Aorta (tissue), 5 donors: Measurements from ENCODE around the gene PTPRU. TPM values are rescaled to one million over a fixed set of nuclear protein-coding genes. Genes with fewer than 3 reads are reported as not detected.

ENCODE experiments used
- ATAC-seq: fragments of 200-7000 bp; cut with Tn5 transposase; one replicate; pipeline ENCODE4 v1.9.1; 2022; ENCODE audit warnings: moderate library complexity; ENCODE audit not compliant: low FRiP score
- DNase-seq, 2 donors: peaks; one replicate each; pipeline ENCODE4 v3.0.0-alpha.2; 2020
- H3K27ac ChIP-seq, 2 donors: one replicate each; pipeline ENCODE4 v1.5.1; 2013; ENCODE audit warnings: low read length in 2 of 2, mild to moderate bottlenecking in 2 of 2, moderate library complexity in 2 of 2, control low read depth in 1 of 2, inconsistent platforms in 1 of 2, low read depth in 1 of 2
- H3K27me3 ChIP-seq, 2 donors: one replicate each; pipeline ENCODE4 v1.6.1; 2013; ENCODE audit warnings: control low read depth in 1 of 2, low read length in 1 of 2, mild to moderate bottlenecking in 1 of 2, moderate library complexity in 1 of 2; ENCODE audit not compliant: insufficient read depth in 2 of 2, control insufficient read depth in 1 of 2
- H3K36me3 ChIP-seq, 2 donors: one replicate each; pipeline ENCODE4 v1.6.1; 2013; ENCODE audit warnings: control low read depth in 1 of 2, low read length in 1 of 2, mild to moderate bottlenecking in 1 of 2; ENCODE audit not compliant: insufficient read depth in 2 of 2, control insufficient read depth in 1 of 2
- H3K4me1 ChIP-seq, 2 donors: one replicate each; pipeline ENCODE4 v1.6.1; 2013; ENCODE audit warnings: low read length in 2 of 2, control low read depth in 1 of 2, mild to moderate bottlenecking in 1 of 2, moderate library complexity in 1 of 2; ENCODE audit not compliant: insufficient read depth in 2 of 2, control insufficient read depth in 1 of 2
- H3K4me3 ChIP-seq, 2 donors: one replicate each; pipeline ENCODE4 v1.5.1; 2013; ENCODE audit warnings: low read length in 2 of 2, control low read depth in 1 of 2, mild to moderate bottlenecking in 1 of 2
- H3K9me3 ChIP-seq: one replicate; pipeline ENCODE4 v1.6.1; 2013; ENCODE audit warnings: mild to moderate bottlenecking, low read length; ENCODE audit not compliant: control insufficient read depth
- WGBS, 2 donors: extraction: QIAGEN DNeasy Blood & Tissue Kit; methylation state at CpG; one replicate each; pipeline ENCODE4 v1.1.7; 2013; 5-methylcytosine and 5-hydroxymethylcytosine counted together
- intact Hi-C, 2 donors: fragments of 100-400 bp; cut with DNase I; formaldehyde crosslinking; loops; one replicate each; pipeline versions ENCODE4 v1.14.2 to v1.15.0; 2022
- polyA plus RNA-seq, 2 donors: library from polyadenylated mRNA; stranded (reverse); fragments of 200-250 nt; gene quantifications; one replicate each; pipeline ENCODE4 v1.2.3, GENCODE V29; 2013
- total RNA-seq, 2 donors: library from RNA; stranded (reverse); fragmentation: NEBNext Ultra II Directional; extraction: Animal tissue kit (Norgen Biotek cat#: 25700); gene quantifications; one replicate each; pipeline ENCODE4 v1.2.1, GENCODE V29; 2021
- donor health status: healthy with polysubstance abuse.
- donor health status: Bipolar disorder and iron deficiency.
- donor health status: DM: no; HTN: no; CAD: no.
- donor health status: DM: no; HTN: no; CAD: no.
- donor health status: DM: yes; HTN: yes; CAD: no.

PTPRU gene
- total and polyA plus RNA-seq, 4 donors = 8.1 to 35.3 (median 13.2) TPM

DNA sequence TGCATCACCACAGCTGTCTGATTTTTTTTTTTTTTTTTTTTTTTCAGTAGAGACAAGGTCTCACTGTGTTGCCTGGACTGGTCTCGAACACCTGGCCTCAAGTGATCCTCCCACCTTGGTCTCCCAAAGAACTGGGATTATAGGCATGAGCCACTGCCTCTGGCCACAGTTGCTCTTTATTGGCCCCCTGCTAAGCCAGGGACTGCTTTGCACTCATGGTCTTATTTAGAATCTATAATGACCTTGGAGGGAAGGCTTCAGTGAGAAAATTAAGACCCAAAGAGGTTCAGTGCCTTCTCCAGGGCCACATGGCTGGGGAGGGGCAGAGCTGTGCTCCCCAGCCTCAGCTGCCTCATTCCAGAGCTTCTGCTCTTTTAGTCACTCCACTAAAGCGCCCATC is 84.9 kb downstream of the PTPRU start:
- H3K27ac ChIP-seq = no peak overlapping the region
- intact Hi-C loops = no loop called here
- no peaks in the 10 kb centered on the region for H3K9me3 ChIP-seq
- DNase-seq (no peak), ATAC-seq (no peak)
- H3K4me3 ChIP-seq = no peak overlapping the region
- H3K36me3 ChIP-seq = peaks cover 0 to 5% of the 10 kb centered on the region in 2 donors
- WGBS, 2 donors = 88 to 96% methylated on average over 2 of the region's 2 CpGs
- no peaks in the 10 kb centered on the region for H3K4me1 ChIP-seq
- H3K27me3 ChIP-seq = no peaks in the 10 kb centered on the region

DNA sequence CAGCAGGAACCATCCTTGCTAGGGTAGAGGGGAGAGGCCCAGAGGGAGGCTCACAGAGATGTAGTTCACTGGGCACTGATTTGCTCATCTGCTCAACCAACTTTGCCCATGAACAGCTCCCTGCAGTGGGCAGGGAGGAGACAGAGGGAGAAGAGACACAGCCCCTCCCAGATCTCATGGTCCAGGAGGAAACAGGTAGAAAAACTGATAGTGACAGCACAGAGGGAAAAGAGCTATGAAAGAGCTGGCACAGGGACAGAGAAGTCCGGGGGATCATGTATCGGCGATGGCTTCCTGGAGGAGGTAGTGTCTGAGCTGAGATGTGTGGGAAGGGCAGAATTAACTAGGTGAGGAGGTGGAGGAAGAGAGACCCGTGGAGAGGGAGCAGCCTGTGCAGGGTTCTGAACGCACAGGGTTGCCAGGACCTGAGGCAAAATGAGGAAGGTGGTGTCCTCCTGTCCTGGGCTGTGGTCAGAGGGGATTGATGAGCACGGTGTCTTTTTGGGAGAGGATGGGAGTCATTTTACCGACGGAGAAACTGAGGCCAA is 85.9 kb downstream of the PTPRU start:
- no peaks in the 10 kb centered on the region for H3K27me3 ChIP-seq
- ATAC-seq = no peak
- no peak overlapping the region for H3K27ac ChIP-seq
- no peak for DNase-seq
- no peaks in the 10 kb centered on the region for H3K9me3 ChIP-seq
- peaks cover 0 to 5% of the 10 kb centered on the region in 2 donors for H3K36me3 ChIP-seq
- intact Hi-C loops = no loop called here
- no peaks in the 10 kb centered on the region for H3K4me1 ChIP-seq
- 82 to 91% methylated on average over 8 of the region's 8 CpGs for WGBS, 2 donors
- no peak overlapping the region for H3K4me3 ChIP-seq

DNA sequence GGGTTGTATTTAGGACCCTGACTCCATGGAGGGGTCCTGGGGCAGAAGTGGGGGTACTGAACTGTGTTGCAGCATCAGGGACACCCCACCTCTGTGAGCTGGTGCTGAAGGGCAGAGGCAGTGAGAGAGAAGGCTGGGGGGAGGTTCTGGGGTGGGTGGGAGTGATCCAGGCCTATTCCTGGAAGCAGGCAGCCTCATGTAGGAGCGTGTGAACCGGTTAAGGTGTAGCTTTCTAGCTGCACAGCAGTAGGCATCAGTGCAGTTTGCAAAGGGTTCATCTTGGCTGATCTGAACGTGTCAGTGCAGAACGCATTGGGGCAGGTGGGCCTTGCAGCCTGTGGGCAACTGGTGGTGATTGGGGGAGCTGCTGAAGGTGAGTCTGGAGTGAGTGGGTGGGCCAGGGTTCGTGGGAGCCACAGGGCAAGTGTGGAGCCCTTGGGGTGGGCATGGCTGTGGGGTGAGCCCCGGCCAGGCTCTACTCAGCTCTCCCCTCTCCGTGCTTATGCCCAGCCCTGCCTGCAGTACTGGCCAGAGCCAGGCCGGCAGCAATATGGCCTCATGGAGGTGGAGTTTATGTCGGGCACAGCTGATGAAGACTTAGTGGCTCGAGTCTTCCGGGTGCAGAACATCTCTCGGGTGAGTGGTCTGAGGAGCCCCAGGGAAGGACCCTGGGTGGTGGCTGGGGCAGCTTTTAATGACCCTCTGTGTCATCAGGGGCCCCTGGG is 86.7 kb downstream of the PTPRU start:
- no peaks in the 10 kb centered on the region for H3K4me1 ChIP-seq
- no peaks in the 10 kb centered on the region for H3K9me3 ChIP-seq
- H3K4me3 ChIP-seq = no peak overlapping the region
- 82 to 83% methylated on average over 12 of the region's 12 CpGs for WGBS, 2 donors
- no peak overlapping the region for H3K27ac ChIP-seq
- no peaks in the 10 kb centered on the region for H3K27me3 ChIP-seq
- DNase-seq = no peak
- H3K36me3 ChIP-seq = peaks cover 0 to 4% of the 10 kb centered on the region in 2 donors
- intact Hi-C loops = no loop called here
- ATAC-seq = no peak

DNA sequence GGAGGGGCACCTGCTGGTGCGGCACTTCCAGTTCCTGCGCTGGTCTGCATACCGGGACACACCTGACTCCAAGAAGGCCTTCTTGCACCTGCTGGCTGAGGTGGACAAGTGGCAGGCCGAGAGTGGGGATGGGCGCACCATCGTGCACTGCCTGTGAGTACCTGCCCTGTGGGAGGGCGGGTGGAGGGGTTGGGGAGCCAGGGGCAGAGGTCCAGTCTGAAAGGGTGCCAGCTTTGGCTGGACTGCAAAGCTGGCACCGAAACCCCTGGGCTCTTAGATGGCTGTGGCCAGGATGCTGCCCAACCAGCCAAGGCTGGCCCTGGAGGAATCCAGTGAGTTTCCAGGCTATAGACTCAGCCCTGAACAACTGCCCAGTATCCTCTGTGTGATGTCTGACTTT is 87.3 kb downstream of the PTPRU start:
- no peak overlapping the region for H3K27ac ChIP-seq
- peaks cover 0 to 4% of the 10 kb centered on the region in 2 donors for H3K36me3 ChIP-seq
- no peaks in the 10 kb centered on the region for H3K4me1 ChIP-seq
- intact Hi-C loops = no loop called here
- no peak for DNase-seq
- WGBS, 2 donors = 41 to 44% methylated on average over 8 of the region's 8 CpGs
- no peaks in the 10 kb centered on the region for H3K27me3 ChIP-seq
- no peak overlapping the region for H3K4me3 ChIP-seq
- H3K9me3 ChIP-seq = no peaks in the 10 kb centered on the region
- ATAC-seq = no peak

DNA sequence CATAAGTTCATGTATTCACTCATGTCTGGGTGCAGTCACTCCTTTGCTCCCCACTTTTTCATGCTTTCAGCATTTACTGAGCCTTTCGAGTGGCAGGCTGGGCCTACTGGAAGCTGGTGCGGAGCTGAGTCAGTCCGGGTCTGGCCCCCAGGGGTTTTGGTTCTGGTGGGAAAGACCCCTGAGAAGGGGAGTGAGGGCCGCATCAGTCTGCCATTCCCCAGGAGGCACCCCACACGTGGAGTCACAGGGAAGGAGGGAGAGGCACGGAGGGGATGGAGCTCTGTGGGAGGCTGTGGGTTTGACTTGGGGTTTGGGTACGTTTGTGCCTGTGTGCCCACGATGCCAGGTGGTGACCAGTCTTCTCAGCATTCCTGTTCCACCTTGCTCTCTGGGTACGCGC is 87.9 kb downstream of the PTPRU start:
- H3K27me3 ChIP-seq = no peaks in the 10 kb centered on the region

DNA sequence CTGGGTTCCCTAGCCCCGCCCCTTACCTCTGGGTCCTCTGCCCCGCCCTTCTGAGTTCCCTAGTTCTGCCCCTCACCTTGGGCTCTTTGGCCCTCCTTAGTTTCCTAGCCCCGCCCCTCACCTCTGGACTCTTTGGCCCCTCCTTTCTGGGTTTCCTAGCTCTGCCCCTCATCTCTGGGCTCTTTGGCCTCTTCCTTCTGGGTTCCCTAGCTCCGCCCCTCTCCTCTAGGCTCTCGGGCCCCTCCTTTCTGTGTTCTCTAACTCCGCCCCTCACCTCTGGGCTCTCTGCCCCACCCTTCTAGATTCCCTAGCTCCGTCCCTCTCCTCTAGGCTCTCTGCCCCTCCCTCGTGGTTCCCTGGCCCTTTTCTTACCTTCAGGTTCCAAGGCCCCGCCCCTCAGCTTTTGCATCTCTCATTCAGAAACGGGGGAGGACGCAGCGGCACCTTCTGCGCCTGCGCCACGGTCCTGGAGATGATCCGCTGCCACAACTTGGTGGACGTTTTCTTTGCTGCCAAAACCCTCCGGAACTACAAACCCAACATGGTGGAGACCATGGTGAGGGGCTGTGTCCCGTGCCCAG is 88.5 kb downstream of the PTPRU start:
- Histone ChIP-seq H3K4me1 (no peaks in the 10 kb centered on the region), H3K9me3 (no peaks in the 10 kb centered on the region), H3K27me3 (no peaks in the 10 kb centered on the region), H3K27ac (no peak overlapping the region), H3K4me3 (no peak overlapping the region), H3K36me3 (peaks cover 0 to 4% of the 10 kb centered on the region in 2 donors)
- intact Hi-C loops = no loop called here
- ATAC-seq = no peak
- DNase-seq = no peak
- 79 to 82% methylated on average over 19 of the region's 19 CpGs for WGBS, 2 donors

More for the DNA sequence above, 87.9 kb downstream of the PTPRU start:
- Histone ChIP-seq H3K9me3 (no peaks in the 10 kb centered on the region), H3K4me3 (no peak overlapping the region), H3K27ac (no peak overlapping the region), H3K36me3 (peaks cover 0 to 4% of the 10 kb centered on the region in 2 donors), H3K4me1 (no peaks in the 10 kb centered on the region)
- 81 to 85% methylated on average over 10 of the region's 10 CpGs for WGBS, 2 donors
- intact Hi-C loops = no loop called here
- no peak for ATAC-seq
- no peak for DNase-seq

DNA sequence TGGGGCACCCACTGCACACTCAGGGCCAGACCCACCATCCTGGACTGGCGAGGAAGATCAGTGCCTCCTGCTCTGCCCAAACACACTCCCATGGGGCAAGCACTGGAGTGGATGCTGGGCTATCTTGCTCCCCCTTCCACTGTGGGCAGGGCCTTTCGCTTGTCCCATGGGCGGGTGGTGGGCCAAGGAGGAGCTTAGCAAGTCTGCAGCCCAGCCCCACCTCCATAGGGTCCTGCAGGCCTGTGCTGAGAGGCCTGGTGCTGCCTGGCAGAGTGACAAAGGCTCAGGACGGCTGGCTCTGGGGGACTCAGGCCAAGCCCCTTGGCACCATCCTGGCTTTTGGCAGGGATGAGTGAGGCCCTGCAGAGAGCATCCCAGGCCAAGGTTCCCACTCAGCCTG is 89.4 kb downstream of the PTPRU start:
- intact Hi-C loops = no loop called here
- Histone ChIP-seq H3K36me3 (peaks cover 0 to 2% of the 10 kb centered on the region in 2 donors), H3K4me1 (no peaks in the 10 kb centered on the region), H3K27ac (no peak overlapping the region), H3K4me3 (no peak overlapping the region), H3K27me3 (no peaks in the 10 kb centered on the region), H3K9me3 (no peaks in the 10 kb centered on the region)
- ATAC-seq = no peak
- WGBS, 2 donors = 21 to 28% methylated on average over 4 of the region's 4 CpGs
- DNase-seq = no peak

DNA sequence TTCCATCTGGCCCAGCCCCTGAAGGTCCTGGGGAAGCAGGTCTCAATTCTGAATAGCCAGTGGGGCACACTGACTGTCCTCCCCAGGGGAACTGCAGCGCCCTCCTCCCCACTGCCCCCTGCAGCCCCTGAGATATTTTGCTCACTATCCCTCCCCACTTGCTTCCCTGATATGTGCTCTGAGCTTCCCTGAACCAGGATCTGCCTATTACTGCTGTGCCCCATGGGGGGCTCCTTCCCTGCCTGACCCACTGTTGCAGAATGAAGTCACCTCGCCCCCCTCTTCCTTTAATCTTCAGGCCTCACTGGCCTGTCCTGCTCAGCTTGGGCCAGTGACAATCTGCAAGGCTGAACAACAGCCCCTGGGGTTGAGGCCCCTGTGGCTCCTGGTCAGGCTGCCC is 89.8 kb downstream of the PTPRU start:
- H3K4me1 ChIP-seq = no peaks in the 10 kb centered on the region
- no peaks in the 10 kb centered on the region for H3K27me3 ChIP-seq
- ATAC-seq = no peak
- H3K36me3 ChIP-seq = peaks cover 0 to 2% of the 10 kb centered on the region in 2 donors
- DNase-seq = no peak
- H3K9me3 ChIP-seq = no peaks in the 10 kb centered on the region
- intact Hi-C loops = no loop called here
- no peak overlapping the region for H3K27ac ChIP-seq
- H3K4me3 ChIP-seq = no peak overlapping the region
- WGBS, 2 donors = 90 to 97% methylated on average over 2 of the region's 2 CpGs
